HG02623 (cell line): ENCODE results near the gene PLET1.

ENCODE experiments used
- ATAC-seq: cut with Tn5 transposase; IDR thresholded peaks from one replicate; pipeline ENCODE4 v1.9.1; 2021; ENCODE audit warnings: moderate library complexity; ENCODE audit not compliant: unreplicated experiment

Gene PLET1, protein sequence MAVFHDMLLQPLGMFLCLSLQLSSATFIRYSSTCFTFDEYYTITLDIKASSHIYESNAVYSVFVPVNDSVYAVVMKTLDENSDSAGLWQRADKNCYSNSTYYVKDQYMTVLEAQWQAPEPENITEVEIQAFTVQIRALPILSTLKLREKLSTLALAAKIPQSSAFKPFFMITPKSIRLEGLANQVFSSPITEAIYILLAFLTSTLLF

DNA sequence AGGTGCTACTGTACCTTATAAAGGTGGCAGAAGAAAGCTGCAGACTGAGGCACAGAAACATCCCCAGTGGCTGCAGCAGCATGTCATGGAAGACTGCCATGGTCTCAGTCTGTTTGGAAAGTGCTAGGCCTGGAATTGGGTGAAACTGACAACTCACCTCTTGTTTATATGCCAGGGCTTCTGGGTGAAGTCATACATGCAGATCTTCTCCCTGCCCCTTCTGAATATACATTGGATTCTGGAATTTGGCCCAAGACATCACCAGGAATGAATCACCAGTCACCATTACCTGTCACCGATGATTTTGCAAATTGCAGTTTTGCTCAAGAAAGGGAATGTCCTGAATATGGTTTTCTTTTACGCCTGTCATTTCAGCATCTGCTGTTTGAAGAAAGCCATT lies at the start of gene PLET1:
TSS of gene PLET1 (minus strand) at position 371 of the 400 bp plus-strand sequence. CDS start at position 100, 271 bp downstream.
- ATAC-seq: no peak

DNA sequence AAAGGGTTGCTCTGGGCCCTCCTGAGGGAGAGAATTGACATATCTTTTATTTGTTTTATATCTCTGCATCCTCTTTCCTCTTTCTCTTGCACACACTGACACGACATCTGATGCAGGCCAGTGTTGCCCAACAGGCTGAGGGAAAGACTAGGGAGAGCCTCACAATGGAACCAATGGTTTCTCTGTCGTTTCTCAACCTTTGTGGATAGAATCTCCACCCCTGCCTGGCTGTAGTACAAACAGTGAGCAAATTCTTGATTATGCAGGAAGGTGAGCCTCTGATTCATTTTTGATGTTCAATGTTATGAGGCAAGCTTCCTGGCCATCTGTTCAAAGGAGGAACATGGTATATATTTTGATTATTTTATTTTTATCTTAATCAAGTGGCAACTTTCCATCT lies 49.8 kb upstream of the PLET1 start:
- no peak for ATAC-seq

DNA sequence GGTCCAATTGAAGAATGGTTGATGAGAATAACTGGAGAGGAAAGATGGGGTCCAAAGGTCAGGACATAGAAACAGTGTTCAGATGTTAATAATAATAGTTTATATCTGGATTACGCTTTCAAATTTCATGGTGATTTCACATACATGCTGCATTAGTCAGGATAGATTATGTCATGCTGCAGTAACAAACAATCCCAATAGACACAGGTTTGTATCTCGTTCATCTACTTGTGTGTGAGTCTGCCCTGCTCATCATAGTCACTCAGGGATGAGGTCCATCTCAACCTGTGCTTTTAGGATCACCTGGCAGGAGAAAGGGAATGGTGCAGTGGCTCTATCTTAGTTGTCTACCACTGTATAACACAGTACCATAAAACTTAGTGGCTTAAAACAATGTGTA lies 48.0 kb upstream of the PLET1 start:
- ATAC-seq: no peak

DNA sequence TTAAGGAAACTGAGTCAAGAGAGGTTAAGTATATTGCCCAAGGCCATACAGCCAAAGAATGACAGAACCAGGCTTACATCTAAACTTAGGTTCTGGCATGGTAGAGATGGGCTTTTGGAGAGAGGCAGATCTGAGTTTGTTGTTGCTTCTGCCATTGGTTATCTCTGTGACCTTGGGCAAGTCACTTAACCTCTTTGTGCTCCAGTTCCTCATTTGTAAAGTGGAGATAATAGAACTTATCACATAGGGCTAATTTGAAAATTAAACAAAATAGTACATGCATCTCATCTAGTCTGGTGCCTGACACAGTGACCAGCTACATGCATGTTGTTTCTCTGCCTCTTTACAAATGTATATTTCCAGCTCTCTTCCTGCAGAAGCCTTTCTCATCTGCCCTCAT lies 47.0 kb upstream of the PLET1 start:
- ATAC-seq: no peak

DNA sequence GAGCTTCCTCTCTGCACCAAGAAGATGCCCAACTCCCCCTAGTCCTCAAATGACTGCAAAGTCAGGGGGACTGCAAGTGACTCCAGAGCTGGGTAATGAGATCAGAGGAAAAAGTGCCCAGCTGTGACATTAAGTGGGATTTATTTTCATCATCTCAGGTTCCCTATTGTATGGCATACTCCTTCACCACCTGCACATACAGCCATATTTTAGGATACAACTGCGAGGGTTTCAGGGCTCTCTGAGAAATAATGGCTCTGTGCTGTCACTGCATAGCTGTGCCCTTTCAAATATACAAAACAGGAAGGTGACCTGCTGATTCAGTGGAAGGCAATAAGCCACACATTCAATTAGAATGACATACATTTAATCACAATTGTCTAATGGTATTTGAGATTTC lies 45.6 kb upstream of the PLET1 start:
- ATAC-seq: no peak

DNA sequence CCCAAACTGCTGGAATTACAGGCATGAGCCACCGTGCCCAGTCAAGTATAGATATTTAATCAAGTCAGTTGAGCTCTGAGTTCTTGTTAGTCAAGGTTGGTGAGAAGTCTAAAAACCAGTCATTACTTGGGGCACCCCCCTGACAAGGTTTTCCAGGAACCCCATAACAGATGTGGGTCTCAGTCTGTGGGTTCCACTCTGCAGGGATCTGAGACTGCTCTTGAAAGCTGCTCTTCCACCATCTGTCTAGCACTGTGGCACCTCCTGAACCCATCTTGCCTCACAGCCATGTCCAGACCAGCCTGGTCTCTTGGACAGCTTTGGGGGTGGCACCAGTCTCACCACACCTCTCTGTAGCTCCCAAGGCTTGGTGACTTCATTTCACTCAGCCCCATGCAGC lies 44.3 kb upstream of the PLET1 start:
- ATAC-seq: no peak

DNA sequence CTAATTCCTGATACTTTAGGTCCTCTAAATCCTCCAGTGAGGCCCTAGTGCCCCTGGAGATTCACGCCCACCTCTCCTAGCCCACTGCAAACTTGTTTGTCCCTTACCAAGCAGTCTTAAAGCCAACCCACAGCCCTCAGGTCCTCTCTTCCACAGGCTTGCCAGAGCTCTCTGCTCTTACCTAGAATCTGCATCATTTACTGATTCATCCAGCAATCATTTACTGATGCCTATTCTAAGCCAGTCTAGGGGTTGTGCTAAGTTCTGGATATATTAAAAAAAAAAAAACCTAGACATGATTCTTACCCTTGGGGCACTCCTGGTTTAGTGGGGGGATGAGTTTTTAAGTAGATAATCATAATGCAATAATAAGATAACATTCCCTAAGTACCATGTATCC lies 43.0 kb upstream of the PLET1 start:
- ATAC-seq: no peak

DNA sequence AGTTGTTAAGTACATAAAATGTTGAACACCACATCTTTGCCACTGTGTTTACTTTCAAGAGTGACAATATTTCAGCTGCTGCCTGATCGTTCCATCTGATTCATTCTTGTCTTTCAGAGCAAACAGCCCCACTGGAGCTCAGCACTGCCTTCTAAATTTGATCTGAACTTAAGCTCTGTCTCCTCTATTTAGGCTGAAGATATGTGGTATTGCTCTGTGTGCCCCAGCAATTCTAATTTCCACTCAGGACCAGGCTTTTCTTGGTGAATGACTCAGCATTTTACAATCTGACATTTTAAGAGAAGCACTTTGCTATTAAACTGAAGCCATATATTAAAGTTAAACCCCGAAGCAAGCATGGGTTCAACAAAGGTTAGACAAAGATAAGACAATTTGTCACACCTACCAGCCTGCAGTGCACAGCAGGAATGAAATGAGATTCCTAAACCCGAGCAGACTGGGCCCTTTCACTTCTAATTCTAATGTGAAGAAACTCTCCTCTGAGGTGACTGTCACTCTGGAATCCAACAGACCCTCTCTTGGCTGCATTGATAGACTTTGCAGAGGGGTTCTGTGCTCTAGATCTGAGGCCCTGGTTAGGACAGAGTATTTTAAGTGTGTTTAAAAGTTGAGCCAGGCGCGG lies 41.7 kb upstream of the PLET1 start:
- no peak for ATAC-seq

DNA sequence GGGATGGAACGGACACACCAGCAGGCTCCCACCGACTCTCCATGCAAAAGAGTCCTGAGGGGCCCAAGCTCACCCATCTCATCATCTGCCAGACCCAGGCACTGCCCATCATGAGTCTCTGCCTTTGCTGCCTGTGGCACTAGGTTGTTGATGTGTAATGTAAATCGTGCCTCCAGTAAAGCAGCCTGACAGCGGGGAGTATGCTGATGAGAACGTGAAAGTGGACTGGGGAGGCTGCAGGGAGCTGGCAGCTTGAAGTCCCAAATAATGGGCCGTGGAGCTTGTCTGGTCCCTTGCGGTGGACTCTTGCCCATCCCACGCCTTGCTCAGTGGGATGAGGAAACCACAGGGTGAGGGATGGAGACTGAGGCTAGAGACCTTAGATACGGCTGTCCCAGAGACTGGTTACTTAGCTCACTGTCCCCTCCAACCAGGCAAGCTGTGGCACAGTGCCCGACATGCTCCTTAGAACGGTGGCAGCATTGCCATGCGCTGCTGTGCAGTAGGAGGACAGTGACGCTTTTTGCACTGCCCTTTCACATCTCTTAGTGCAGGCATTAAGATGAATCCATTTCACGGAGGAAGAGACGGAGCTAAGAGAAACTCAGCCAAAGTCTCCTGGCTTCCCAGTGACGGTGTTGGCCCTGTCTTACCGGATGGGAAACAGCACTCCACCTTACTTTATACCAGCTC lies 39.6 kb upstream of the PLET1 start:
- ATAC-seq: no peak

DNA sequence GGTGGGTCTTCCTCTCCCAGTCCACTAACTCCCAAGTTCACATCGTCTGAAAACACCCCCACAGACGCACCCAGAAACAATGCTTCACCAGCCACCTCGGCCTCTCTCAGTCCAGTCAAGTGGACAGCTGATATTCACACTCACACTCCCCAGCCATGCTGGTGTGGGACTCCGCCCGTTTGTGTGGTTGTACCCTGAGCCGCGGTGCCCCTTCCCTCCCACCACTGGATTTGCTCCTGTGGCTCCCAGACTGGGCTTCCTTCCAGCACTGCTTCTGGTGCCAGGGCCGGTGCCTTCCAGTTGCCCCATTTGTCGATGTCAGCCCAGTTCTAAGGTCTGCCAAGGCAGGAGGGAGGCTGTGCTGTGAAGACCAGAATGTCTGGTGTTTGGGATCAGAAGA lies 37.9 kb upstream of the PLET1 start:
- no peak for ATAC-seq

DNA sequence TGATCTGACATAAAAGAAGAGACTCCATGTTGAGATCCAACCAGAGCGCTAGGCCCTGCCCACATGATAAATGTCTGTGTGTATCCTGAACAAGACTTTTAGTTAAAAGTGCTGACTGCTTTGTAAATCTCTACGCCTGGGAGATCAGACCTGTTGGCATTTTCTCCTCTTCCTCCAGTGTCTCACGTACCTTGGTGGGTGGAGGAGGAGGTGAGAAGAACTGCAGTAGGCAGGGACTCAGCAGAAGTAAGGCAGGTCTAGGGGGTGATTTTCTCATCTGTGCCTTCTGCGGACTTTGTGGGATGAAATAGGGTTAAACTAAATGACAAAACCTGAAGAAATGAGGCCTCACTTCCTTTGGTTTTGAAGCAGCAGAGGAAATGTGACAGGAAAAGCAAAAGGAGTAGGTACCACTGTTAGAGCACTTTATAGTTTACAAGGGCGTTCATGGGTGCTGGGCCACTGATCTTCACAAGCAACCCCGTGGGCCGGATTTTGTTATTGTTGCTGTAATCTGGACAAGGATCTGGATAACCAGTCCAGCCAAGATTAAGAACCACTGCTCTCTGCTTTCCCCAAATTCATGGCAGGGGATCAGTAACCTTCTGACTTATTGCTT lies 36.7 kb upstream of the PLET1 start:
- no peak for ATAC-seq

DNA sequence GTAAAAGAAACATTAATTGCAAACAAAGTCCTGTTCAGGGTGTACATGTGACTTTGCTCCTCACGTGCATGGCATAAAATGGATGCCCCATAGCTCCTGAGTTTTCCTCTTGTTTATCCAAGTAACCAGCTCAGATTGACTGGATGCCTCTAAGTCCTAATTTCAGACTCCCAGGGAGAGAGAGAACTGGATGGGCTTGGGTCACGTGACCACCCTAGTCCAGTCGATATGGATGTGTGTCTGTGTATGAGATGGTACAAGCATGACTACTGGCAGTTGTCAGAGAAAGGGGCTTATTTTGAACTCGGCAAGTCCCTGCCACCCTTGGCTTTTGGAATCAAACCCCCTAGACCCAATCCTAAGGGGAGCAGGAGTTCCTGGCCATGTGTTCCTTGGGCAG lies 35.4 kb upstream of the PLET1 start:
- no peak for ATAC-seq

DNA sequence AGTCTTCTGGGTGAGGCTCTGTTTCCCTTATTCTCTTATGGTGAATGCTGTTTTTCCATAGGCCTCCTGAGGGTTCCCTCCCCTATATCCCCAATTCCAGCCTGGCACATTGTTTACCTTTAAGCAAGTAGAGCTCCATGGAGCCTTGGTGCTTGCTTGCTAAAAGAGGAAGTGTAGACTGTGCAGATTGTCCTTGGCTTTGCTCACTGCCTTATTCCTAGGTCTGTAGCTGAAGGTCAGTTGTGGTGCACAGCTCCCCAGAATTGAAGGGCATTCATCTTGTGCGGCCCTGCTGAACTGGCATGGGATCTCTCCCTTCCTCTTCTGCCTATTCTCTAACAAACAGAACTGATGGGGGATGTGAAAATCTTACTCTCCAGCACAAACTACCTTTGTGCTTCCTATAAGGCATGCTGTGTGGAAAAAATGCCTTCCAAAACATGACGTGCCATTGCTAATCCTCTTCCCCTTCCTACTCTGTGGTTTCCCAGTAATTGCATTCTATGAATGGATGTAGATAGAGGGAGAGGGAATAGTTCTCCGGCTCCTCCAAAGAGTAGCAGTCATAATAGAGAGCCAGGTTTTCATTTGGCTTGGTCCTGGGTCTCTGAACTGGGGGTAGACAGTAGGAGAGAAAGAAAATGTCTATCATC lies 34.2 kb upstream of the PLET1 start:
- ATAC-seq: no peak

DNA sequence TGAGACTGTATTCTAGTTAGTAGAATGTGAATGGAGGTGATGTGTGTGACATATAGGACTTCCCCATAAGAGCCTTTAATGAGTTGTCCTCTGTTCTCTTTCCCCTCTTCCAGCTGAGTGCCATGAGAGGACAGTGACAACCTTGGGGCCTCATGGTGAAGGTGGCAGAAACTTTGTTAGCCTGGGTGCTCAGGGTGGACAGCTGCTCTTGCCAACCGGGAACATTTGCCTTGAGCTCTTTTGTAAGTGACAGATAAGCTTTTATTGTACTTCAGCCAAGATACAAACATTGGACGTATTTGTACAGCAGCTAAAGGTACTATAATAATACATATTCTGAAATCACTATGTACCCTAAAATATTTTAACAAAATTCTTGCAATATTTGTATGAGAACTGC lies 33.0 kb upstream of the PLET1 start:
- ATAC-seq: no peak

DNA sequence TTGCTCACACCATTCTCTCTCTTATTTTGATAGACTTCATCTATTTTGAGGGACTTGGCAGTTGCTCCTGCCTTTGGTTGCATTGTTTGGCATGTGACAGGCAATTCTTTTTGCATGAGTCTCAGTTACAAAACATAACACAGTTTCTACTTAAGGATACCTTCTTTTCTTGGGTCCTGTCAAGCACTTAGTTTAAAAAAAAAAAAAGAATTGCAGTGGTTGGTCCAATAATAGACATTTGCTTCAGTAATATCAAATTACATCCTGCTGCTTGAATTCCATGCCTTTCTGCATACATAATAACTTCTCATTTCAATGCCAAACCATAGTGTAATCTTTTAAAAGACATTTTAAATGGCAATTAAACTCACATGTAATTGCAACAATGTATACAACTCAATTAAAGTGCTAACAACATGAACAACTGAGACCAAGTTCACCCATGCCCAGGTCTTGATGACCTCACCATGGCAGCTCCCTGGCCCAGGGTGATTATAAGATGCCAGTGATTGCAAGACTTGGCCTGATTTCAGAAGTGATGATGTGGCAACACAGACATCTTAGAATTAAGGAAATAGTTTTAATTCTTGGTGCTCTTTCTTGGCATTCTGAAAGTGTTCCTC lies 32.2 kb upstream of the PLET1 start:
- ATAC-seq: no peak

DNA sequence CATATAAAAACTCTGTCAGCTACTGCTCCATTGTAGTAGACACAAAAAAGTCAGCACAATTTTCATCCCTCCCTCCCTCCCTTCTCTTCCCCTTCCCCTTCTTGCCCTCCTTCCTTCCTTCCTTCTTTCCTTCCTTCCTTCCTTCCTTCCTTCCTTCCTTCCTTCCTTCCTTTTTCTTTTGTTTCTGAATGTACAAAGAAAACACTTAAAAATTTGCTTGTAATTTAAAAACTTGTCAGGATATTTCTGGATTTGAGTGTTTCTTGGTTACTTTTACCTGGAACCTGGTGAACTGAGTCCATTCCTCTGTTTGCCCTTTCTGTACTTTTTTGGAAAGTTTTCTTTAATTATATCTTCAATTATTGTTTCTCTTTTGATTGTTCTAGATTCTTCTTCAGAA lies 31.5 kb upstream of the PLET1 start:
- no peak for ATAC-seq

DNA sequence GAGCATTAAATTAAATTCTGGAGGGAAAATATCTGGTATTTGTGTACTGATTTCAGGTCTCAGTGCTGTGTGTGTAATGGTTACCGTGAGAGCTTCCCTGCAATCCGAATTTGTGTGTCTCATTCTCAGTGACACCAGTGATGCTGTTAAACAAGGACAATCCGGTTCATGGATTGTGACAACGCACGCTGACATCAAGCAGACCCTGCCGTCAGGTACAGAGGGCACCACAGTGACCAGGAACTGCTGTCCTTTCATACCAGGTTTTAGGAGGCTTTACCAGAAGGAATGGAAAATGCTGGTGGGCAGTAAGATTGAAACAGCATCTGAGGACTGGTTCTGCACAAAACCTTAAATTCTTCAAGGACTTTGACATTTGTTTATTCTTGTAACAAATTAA lies 30.5 kb upstream of the PLET1 start:
- no peak for ATAC-seq

DNA sequence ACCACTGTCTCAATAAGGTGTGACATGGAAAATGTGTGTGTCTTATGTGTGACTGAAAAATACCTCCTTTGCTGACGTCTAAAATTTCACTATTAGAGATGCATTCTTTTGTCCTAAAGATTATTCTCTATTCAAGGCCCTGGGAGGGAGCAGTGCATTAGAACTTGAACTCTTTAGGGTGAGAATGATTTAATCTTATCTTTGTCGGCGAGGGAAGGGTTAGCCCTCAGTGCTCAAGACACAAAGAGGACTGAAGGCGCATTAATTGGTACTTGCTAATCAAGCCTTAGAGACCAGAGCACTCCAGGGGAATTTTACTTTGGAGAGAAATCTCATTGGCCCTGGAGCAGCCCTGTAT lies 29.8 kb upstream of the PLET1 start:
- no peak for ATAC-seq

DNA sequence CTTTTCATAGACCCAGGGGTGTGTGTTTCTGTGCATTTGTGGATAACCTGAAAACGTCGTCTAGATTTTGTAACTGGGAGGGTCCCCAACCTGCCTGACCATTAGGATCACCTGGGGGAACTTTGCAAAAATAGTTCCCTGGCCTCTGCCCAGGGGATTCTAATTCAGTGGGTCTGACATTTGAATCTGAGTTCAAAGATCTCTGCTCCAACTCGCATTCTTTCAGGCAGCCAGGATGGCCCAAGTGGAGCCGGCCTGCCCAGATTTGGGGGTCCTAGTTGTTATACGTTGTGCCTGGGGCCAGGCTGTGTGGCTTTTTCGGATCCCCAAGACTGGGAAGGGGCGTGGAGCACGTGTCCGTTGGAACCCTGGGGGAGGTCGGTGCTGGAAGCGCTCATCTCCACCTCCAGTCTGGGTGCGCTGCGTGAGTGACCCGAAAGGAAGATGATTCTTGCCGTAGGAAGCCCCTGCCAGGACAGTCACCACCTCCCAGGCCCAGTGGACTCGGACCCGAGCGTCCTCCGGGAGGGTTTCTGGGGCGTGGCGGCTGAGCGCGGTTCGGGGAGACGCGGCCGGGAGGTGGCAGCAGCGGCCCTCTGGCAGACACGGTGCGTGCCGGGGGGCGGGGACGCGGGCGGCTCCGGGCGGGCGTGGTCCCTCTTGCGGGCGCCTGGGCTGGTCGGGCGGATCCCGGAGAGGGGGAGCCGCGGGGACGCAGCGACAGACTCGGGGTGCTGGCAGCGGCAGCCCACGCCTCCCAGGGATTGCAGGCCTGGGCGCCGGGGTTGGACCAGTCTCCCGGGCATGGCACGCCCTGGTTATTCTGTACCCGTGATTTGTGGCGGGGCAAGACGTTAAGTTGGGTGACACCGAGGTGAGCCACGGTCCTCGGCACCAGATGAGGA lies 29.2 kb upstream of the PLET1 start:
- peak; percentile 87 for ATAC-seq

DNA sequence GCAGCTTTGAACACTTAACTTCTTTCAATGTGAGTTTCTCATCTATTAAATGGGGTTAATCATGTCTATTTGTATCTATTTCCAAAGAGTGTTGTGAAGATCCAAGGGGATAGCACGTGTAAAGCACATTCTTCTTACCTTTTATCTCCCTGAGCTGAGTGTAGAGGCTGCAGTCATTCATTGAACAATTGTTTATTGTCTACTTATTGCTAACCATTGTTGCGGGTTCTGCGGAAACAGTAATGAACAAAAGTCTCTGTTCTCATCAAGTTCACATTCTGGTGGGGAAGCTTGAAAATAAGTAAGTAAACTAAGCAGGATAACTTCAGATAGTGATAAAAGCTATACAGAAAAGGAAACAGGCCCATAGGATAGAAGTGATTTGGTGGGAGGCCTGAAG lies 27.4 kb upstream of the PLET1 start:
- no peak for ATAC-seq
